Left ventricle myocardium superior (tissue), 1 donor: ENCODE data around the gene HPS4. TPM values are rescaled to one million over a fixed set of nuclear protein-coding genes. Genes with fewer than 3 reads are reported as not detected.
"Not testable (repeated sequence)": the region's sequence is repeated elsewhere in the genome, so short reads cannot be mapped to it uniquely, and the experiment has no call there.

Experiments
- ATAC-seq: fragments of 200-7000 bp; cut with Tn5 transposase; one replicate; pipeline ENCODE4 v1.9.1; 2020; ENCODE audit warnings: mild to moderate bottlenecking, moderate library complexity
- DNase-seq: peaks from one replicate; pipeline ENCODE4 v3.0.0-alpha.2; 2020
- intact Hi-C: fragments of 100-400 bp; cut with micrococcal nuclease; formaldehyde crosslinking; loops from one replicate; pipeline ENCODE4 v1.11.0; 2022
- total RNA-seq: library from RNA; stranded (reverse); fragmentation: NEBNext Ultra II Directional; extraction: Animal tissue kit (Norgen Biotek cat#: 25700); gene quantifications from one replicate; pipeline ENCODE4 v1.2.1, GENCODE V29; 2021
- donor health status: DM: no; HTN: yes; CAD: no; lungs with severe emphysema.

Gene HPS4
- total RNA-seq, 1 donor from 2014 or later = 10.0 TPM

DNA sequence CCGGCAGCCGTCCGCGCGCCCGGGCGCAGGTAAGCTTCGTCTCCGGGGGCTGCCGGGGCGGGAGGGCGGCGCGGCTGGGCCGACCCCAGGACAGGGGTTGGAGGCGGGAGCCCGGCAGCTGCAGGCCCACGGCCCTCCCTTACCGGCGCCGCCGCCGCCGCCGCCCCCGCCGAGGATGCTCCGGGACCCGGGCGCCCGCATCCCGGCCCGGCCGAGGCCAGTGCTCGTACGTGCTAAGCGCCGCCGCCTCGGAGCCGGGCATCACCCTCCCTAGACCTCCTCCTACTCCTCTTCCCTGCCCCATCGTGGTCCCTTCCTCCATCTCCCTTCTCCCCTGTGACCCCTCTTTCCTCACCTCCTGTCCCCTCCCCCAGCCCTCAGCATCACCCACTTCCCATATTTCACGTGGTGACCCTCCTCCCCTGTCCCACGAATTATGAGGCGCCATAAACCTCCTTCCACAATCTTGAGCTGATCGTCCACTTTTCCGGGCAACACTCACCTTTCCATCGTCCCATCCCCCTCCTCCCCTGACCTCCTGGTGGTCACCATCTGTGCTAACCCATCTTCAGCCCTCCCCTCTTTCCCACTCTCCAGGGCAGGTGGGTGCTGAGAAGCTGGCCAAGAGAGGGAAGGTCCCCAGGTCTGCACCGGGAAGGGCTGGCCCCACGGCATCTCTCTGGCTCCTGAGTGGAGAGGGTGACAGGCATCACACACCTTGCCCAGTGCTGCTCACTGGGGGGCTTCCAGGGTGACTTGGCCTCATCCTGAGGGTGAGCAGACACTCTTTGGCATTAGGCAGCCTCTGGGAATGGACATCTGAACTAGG, 53.9 kb downstream of the HPS4 start:
- ATAC-seq = no peak
- intact Hi-C loops = no loop called here
- DNase-seq = no peak

DNA sequence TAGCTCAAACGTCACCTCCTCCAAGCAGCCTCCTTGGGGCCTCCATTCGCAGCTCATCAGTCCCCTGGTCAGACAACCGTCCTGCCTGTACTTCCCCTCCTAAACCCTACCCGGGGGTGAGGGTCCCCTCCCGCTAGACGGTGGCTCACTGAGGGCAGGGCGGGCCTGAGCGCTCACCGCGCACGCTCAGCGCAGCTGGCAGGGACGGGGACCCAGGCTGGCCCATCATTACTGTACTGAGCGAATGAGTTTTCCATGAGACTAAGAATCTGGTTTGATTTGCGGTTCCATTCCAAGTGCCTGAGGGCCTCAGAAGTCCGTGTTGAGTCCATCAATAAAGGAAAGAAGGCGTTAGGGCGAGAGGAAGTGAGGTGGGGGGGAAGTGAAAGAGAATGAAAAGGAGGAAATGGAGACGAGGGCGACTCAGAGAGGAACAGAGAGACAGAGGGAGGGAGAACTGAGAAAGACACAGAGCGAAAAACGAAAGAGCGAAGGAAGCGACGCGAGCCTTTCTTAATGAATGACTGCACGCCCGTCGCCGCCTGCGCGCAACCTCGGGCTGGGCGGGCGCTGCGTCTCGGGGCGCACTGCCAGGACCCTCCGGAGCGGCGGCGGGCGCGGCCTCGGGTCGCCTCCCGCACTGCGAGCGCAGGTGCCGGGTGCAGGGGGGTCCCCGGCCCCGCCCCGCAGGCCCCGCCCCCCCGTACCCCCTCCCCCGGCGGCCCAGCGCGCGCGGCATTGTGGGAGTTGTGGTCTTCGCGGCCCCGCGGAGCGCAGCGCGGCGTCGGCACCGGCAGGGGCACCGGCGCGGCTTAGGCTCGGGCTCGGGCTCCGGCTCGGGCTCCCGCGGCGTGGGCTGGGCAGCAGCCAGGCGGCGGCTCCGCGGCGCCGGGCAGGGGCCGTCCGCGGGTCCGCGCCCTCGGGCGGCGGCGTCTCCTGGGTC, 54.8 kb downstream of the HPS4 start, which contains the start of gene ASPHD2:
Gene ASPHD2 (plus strand): TSS at position 746 of the 943 bp plus-strand sequence. CDS start 4,356 bp downstream, outside the sequence.
- ATAC-seq = peak; percentile 89
- peak; percentile 77 for DNase-seq
- intact Hi-C loops = no loop called here

- DNase-seq = no peak
- ATAC-seq = no peak
- intact Hi-C loops = no loop called here
Measured at GRCh38 chr22:26426924-26427323, 56.7 kb downstream of the HPS4 start.

- no peak for ATAC-seq
- no peak for DNase-seq
- intact Hi-C loops = no loop called here
Measured at GRCh38 chr22:26418620-26419019, 65.0 kb downstream of the HPS4 start.

DNA sequence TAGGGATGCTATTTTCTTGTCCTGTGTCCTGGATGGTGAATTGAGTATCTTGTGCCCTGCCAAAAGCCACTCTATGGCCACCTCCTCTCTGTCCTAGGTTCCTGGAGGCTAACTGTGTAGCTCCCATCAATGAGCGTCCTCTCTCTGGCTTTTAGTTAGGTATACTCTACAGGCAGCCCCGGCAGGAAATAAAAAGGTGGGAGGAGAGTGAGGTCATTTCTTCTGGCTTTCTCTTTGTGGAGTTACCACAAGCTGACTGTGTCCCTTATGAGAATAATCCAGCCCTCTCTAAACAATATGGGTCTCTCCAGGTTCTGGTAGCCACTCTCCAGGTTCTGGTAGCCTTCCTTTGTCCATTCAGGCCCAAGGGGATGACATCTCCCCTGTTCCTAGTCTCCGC, 66.2 kb downstream of the HPS4 start:
- no peak for ATAC-seq
- intact Hi-C loops = no loop called here
- no peak for DNase-seq

- DNase-seq (no peak), ATAC-seq (no peak)
- intact Hi-C loops = no loop called here
Measured at GRCh38 chr22:26416670-26417276, 66.8 kb downstream of the HPS4 start.

- intact Hi-C loops = no loop called here
- DNase-seq = no peak
- no peak for ATAC-seq
Measured at GRCh38 chr22:26416256-26416655, 67.3 kb downstream of the HPS4 start.

GRCh38 chr22:26414347-26414746, 69.2 kb downstream of the HPS4 start:
- no peak for DNase-seq
- intact Hi-C loops = no loop called here
- ATAC-seq = no peak

- no peak for ATAC-seq
- DNase-seq = no peak
- intact Hi-C loops = no loop called here
Measured at GRCh38 chr22:26410386-26410785, 73.2 kb downstream of the HPS4 start.

DNA sequence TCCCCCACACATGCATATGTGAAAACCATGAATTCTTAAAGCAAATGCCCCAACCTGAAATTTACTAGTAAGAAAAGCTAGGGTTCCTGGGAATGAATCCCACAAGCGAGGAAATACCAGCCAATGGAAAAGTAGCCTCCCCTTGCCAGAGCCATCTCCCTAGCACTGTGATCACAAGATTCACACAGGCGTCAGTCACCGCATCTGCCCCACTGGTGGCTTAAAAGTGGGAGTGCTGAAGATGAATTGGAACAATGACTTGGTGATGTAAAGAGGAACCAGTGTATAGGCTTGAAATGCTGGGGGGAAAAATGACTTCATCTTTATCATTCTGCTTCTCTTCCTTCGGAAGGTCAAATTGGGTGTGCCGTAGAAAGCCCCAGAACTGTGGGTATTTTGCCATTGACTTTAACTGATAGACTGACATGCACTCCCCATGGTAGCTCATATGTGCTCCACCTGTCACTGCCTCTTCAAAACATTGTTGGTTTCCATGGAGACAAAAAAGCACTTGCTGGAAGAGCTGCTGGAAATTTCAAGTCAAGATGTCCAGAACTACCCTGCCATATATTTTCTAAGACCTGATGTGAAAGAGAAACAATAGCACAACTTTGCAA, 73.8 kb downstream of the HPS4 start:
- intact Hi-C loops = no loop called here
- ATAC-seq (no peak), DNase-seq (no peak)

DNA sequence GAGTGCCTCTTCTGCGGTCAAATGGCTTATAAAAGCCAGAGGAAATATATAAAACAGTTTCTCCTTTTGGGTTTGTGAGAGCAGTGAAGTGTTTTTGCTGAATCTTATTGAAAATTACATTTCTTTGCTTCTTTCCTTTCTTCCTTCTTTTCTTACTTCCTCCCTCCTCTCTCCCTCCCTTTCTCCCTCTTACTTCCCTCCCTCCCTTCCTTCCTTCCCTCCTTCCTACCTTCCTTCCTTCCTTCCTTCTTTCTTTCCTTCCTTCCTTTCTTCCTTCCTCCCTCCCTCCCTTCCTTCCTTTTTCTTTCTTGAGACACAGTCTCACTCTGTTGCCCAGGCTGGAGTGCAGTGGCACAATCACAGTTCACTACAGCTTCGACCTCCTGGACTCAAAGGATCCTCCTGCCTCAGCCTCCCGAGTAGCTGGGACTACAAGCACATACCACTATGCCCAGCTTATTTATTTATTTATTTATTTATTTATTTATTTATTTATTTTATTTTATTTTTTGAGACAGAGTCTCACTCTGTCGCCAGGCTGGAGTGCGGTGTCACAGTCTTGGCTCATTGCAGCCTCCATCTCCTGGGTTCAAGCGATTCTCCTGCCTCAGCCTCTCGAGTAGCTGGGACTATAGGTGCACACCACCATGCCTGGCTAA, 74.9 kb downstream of the HPS4 start:
- DNase-seq, ATAC-seq, intact Hi-C loops: not testable (repeated sequence)

- ATAC-seq (no peak), DNase-seq (no peak)
- intact Hi-C loops = no loop called here
Measured at GRCh38 chr22:26406118-26406517, 77.5 kb downstream of the HPS4 start.

GRCh38 chr22:26404851-26405421, 78.6 kb downstream of the HPS4 start:
- ATAC-seq = peak; percentile 56
- intact Hi-C loops = no loop called here
- no peak for DNase-seq

- DNase-seq (no peak), ATAC-seq (no peak)
- intact Hi-C loops = no loop called here
Measured at GRCh38 chr22:26401726-26402125, 81.9 kb downstream of the HPS4 start.

Other genes with a start within 250 kb of the HPS4 start
- gene ASPHD2, start 54.5 kb downstream of the HPS4 start, total RNA-seq = 0.12 TPM
- 23.5 TPM for gene SRRD, start 94 bp upstream of the HPS4 start, total RNA-seq
- gene TFIP11, start 28.7 kb upstream of the HPS4 start, total RNA-seq = 22.3 TPM
- 27.1 TPM for gene TPST2, start 106.3 kb upstream of the HPS4 start, total RNA-seq
- 0.64 TPM for gene CRYBB1, start 134.2 kb upstream of the HPS4 start, total RNA-seq
- gene CRYBA4, start 138.2 kb upstream of the HPS4 start, total RNA-seq = not detected
- 1.9 TPM for gene MIAT, start 173.8 kb upstream of the HPS4 start, total RNA-seq